ENCODE results near the gene GRID2.
"Not testable (repeated sequence)": the region's sequence is repeated elsewhere in the genome, so short reads cannot be mapped to it uniquely, and the experiment has no call there.

GRID2 gene

DNA sequence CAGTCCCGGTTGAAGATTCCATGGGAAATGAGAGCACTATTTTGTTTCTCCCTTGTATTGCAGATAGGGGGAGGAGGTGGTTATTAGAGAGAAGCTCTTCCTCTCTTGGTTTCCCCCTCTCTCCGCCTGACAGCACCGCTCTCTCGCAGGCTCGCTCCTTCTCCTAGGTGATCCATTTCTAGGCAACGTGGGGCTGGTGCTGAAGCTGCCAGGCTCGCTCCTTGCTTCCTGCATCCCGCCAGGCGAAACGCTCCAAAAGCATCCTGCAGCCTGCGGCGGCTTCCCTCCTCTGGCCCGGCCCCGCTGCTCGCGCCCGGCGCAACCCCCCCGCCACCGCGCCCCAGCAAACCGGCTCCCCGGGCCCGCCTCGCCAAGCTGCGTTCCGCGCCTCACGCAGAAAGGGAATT is at the start of gene GRID2:
Gene GRID2 (plus strand): TSS at position 346 of the 407 bp plus-strand sequence.
- DNase-seq (ENCODE audit: low read depth, low spot score) = no peak

DNA sequence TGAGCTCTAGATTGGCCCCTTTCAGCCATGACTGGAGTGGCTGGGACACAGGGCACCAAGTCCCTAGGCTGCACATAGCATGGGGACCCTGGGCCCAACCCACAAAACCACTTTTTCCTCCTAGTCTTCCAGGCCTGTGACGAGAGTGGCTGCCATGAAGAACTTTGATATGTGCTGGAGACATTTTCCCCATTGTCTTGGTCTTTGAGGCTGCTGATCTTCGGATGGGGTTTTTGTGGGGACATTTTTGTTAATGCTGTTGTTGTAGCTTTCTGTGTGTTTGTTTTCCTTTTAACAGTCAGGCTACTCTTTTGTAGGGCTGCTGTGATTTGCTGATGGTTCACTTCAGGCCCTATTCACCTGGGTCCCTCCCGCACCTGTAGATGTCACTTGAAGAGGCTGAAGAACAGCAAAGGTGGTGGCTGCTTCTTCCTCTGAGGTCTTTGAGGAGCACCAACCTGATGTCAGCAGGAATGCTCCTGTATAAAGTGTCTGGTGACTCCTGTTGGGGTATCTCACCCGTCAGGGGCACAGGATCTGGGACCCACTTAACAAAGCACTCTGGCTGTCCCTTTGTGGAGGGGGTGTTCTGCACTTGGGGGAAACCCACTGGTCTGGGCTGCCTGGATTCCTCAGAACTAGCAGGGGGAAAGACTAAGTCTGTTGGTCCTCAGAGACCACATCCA is 49.6 kb upstream of the GRID2 start:
- no peak for DNase-seq (ENCODE audit: low read depth, low spot score)

DNA sequence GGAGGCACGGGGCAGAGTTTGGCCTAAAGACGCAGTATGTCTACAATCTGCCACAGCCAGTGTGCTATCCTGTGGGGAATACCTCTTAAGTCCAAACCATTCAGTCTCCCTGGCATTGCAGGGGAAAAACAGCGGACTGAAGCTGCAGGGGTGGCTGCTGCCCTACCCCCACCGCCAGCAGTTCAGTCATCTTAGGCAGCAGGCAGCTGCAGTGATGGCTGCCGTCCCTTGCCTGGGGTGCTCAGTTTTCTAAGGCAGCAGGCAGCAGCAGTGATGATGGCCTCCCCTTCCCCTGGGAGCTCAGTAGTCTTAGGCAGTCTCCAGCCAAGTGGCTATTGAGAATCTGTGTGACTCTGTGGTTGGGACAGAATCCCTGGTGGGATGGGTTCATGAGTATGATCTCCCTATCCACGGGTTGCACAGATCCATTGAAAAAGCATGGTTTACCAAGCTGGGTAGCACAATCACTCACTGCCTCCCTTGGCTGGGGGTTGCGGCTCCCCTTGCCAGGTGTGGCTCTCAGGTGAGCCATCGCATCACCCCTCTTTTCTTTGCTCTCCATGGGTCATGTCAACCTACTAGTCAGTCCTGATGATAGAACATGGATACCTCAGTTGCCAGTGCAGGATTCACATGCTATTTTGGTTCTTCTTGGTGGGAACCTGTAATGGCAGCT is 48.9 kb upstream of the GRID2 start:
- no peak for DNase-seq (ENCODE audit: low read depth, low spot score)

DNA sequence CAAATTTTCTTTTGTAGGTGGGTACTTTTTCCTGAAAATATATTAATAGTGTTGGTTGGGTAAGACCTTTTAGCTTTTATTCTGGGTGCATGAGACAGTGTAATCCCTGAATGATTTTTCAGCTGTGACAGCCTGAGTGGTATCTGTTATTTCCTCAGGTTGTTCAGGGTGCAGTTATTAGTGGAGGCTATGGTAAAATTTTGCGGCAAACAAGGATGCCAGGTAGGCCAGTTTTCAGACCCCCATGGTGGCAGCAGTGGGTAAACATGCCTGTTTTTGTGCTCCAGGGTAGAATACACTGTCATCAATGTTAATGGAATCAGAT is 47.9 kb upstream of the GRID2 start:
- DNase-seq (ENCODE audit: low read depth, low spot score) = no peak

DNA sequence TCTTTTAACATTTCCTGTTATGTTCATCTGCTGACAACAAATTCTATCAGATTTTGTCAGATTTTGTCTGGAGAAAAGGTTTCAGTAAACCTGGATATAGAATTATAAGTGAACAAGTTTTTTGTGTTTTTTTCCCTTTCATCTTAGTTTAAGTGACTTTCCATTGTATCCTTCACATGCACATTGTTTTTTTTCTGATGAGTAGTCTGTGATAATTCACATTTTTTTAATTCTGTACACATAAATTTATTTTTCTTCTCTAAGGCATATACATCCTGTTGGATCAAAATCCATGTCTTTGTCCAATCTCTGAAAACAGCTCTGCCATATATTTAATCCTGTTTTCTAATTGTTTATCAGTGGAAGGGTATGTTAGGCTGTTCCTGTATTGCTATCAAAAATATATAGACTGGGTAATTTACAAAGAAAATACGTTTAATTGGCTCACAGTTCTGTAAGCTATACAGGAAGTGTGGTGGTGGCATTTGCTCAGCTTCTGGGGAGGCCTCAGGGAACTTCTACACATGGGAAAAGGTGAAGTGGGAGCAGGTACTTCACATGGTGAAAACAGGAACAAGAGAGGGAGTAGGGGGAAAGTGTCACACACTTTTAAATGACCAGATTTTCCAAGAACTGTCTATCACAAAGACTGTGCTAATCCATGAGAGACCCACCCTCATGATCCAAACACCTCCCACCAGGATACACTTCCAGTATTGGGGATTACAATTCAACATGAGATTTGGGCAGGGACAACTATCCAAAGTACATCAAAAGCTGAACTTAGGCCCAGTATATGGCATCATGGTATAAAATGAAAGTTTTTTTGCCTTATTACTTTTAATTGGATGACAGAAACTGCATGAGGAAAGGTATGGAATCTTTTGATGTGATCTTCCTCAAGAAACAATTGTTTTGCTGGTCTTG is 45.6 kb upstream of the GRID2 start:
- no peak for DNase-seq (ENCODE audit: low read depth, low spot score)

DNA sequence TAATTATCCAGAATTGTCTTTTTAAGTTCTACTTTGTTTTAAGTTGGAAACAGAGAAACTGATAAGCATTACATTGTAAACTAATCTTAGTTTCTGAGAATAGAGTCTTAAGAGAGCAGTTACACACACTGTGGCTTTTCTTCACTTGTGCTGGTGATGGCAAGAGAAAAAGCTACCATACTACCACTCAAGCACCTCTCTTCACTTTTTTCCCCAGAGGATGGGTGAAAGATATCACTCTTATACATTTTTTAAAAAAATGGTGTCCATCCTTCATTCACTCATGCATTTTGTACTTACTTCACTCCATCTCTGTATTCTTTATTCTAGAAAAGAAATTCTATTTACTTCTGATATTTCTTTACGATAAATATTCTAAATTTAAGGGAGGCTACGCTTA is 42.5 kb upstream of the GRID2 start:
- DNase-seq (ENCODE audit: low read depth, low spot score) = no peak

DNA sequence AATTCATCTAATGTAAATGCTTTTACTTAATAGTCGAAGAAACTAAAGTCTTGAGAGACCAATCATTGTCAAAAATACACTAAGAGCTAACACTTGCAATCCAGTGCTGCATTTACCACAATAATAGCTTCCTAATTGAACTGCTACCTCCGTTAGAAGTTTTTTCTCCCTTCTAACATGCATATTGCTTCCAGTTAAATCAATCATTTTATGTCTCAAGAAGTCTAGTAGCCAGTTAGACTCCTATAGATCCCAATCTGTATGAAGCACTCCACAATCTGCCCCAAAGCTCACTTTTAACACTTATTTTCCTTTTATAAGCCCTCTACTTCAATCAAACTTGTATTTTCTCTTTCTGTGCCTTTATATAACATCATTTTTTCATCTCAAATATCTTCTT is 41.4 kb upstream of the GRID2 start:
- DNase-seq (ENCODE audit: low read depth, low spot score) = no peak

DNA sequence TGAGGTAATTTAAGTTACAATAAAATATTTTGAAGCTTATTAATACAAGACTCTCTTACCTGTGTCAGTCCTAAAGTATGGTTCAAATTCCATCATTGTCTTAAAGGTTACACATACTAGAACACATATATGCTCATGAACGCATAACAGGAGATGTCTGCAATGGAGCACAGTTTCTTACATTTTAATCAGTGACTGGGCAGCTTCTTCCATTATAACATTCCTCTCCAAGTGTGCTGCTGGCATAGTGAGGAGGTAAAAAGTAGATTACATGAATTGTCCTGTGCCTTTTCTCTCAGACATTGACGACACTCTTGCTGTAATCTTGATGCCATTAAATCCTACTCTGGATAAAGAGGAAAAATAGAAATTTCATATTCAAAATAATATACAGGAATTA is 40.8 kb upstream of the GRID2 start:
- no peak for DNase-seq (ENCODE audit: low read depth, low spot score)

DNA sequence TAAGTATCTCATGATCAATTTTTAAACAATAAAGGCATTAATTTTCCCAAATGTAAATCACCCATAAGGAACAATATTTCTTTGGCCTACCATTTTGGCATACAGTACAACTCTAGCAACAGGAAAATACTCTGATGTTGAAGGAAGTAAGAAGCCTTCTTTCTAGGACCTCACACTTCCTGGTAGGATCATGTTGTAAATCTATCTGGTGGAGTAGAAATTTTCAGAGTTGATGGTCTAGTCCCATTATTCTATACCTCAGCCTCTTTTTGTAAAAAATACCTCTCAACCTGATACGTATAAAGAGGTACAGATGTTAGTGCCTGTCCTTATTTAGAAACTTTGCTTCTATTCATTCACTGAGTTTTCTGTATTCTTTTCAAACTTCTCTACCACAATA is 40.2 kb upstream of the GRID2 start:
- no peak for DNase-seq (ENCODE audit: low read depth, low spot score)

DNA sequence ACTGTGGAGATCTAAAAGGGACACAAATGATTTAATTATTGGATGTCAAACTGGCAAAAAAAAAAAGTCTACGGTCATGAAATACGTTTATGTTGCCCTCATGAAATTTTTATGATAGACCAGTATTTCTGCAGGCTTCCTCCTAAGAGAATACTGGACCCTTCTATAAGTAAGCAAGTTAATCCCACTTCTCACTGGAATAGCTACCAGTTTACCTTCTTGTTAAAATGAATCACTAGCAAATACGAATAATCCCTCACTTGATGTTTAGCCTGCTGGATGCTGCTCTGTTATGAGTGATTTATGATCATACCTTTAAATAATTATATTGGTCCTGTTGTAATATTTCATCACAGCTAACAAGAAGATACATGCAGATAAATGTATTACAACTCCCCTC is 39.6 kb upstream of the GRID2 start:
- no peak for DNase-seq (ENCODE audit: low read depth, low spot score)

DNA sequence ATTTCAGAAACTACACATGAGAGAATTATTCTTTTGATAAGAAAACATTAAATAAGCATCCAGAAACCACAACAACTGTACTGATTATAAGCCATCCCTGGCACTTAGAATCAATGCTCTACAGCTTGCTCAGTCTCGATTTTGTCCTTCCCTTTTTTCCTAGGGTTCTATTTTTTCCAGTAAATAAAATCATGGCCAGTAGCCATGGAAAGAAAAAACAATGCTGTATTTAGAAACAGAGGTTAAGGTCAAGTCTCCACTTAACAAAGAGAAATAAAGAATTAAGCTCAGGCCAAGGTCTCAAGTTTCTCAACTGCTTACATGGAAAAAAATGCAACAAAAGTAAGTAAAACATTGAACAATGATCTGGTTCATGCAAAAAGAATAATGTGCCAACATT is 38.7 kb upstream of the GRID2 start:
- no peak for DNase-seq (ENCODE audit: low read depth, low spot score)

DNA sequence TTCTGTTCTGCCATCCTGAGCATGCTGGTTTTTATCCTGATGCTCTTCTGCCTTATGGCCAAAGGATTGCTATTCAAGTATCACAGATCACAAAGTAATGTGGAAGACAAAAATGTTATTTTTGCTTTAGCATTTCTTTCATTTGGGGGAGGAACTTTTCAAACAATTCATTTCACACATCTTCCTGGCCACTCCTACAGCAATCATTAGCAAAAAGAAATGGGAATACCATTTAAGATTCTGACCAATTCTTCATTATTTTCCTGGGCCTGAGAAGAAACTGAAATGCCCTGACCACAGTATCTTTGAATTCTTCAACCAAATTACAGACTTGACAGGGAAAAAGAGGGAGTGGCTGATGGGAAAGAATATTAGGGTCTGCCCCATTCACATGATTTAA is 38.0 kb upstream of the GRID2 start:
- no peak for DNase-seq (ENCODE audit: low read depth, low spot score)

DNA sequence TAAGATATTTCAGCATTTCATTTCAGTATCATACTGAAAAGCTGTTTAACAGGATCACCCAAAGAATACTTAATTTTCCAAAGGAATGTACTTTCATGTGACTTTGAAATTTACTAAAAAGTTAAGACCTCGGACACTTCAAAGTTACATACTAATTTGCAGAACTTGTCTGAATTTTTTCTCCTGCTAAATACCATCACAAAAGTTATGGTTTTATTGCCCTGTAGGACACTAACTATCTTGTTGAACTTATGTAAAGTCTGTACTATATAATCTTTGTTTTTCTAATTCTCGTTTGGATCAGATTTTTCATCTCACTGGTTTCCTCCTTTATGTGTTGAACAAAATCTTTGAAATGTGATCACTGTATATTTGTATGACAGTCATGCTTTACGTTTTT is 37.2 kb upstream of the GRID2 start:
- DNase-seq (ENCODE audit: low read depth, low spot score) = no peak

DNA sequence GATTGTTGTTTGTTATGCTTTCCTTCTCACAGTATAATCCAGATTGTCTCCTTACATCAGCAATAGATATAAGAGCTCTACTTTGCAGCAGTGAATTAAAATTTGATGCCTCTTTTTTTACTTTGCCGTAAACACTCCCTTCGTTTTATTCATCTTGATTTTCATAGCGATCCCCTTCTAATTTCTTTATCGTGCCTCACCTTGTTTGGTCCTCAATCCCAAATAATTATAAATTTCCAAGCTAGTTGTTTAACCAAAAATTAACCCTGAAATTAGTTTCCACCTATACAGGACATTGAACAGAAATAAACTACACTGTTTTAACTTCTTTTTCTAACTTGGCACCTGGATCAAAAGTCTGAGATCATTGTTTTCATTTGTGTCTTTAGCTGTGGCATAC is 35.1 kb upstream of the GRID2 start:
- no peak for DNase-seq (ENCODE audit: low read depth, low spot score)

DNA sequence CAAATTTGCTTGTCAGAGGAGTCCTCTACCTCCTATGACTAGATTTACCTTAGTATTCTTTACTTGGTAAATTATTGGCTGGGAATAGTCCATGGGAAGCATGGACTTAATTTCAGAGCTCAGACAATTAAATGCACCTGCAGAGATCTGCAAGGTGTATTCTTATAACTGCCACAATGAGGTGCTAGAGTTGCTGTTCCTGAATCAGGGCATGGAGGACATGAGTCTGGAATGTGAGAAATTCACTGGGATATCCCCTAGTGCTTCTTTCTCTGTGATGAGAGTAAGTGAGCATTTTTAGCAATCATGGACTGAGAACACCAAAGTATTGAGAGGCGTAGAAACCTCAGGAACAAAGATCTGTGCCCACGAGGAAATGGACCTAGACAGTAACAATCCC is 32.9 kb upstream of the GRID2 start:
- DNase-seq (ENCODE audit: low read depth, low spot score) = no peak

DNA sequence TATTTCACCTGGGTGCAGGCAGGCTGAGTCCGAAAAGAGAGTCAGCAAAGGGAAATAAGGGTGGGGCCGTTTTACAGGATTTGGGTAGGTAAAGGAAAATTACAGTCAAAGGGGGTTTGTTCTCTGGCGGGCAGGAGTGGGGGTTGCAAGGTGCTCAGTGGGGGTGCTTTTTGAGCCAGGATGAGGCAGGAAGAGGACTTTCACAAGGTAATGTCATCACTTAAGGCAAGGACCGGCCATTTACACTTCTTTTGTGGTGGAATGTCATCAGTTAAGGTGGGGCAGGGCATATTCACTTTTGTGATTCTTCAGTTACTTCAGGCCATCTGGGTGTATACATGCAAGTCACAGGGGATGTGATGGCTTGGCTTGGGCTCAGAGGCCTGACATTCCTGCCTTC is 32.2 kb upstream of the GRID2 start:
- not testable (repeated sequence) for DNase-seq (ENCODE audit: low read depth, low spot score)

DNA sequence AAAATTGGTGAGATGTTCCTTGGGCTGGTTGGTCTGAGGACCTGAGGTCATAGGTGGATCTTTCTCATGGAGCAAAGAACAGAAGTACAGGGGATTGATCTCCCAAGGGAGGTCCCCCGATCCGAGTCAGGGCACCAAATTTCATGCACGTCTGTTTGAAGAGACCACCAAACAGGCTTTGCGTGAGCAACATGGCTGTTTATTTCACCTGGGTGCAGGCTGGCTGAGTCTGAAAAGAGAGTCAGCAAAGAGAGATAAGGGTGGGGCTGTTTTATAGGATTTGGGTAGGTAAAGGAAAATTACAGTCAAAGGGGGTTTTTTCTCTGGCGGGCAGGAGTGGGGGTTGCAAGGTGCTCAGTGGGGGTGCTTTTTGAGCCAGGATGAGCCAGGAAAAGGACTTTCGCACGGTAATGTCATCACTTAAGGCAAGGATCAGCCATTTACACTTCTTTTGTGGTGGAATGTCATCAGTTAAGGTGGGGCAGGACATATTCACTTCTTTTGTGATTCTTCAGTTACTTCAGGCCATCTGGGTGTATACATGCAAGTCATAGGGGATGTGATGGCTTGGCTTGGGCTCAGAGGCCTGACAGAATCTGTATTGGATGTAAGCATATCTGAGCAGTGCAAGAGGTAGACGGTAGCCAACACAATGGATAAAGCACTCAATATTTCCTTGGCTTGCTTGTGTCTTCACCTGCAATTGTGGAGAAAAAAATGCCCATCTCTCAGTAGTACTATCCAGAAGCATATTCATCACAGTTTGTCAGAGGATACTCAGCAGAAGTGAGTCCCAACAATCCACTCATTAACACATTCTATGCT is 26.5 kb upstream of the GRID2 start:
- DNase-seq (ENCODE audit: low read depth, low spot score) = not testable (repeated sequence)

DNA sequence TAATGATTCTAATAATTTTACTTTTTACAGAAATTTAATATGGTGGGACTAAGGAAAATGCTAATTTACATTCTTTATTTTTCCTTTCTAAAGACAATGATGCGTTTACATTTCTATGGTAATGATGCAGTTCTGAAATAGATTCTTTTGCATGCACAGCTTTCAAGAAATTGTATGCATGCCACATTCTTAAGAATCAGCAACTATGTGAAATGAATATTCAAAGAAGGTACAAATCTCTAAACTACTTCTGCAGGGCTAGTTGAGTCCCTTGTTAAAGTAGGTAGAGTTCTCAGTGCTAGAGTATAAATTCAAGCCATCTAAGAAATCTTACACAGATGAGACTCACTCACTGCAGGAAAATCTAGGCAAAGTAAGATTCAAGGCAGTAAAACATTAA is 24.5 kb upstream of the GRID2 start:
- no peak for DNase-seq (ENCODE audit: low read depth, low spot score)

DNA sequence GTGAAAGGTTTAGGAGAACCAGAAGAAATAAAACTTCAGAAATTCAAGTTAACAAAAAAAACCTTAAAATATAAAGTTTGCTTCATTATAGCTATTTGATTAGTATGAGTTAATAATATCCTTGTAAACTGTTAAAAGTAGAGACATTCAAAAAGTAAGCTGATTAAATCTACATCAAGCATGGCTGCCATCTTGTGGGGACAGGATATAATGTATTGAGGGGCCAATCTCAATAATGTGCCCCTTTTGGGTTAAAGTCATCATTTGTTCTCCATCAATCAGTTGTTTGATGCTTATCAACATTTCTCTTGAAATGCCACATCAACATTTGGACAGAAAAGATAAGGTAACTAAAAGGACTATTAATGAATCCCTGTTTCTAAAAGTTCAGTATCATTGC is 4.6 kb upstream of the GRID2 start:
- DNase-seq (ENCODE audit: low read depth, low spot score) = no peak

DNA sequence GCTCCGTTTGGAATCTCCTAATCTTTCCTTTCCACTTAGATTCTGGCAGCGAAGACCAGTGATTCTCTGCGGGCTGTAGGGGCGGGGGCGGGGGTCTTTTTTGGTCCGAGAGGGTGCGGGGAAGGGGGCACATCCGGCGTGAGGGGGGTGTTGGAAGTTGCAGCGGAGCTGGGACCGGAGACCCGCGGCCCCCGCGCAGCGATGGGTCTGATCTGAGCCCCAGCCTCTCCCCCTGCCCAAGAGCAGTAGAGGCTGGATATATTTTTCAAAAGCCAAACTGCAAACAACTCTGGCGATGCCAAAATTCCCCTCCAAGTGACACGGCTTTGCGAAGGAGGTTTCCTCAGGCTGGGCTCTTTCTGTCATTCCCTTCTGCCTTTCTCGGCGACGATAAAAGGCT is 355 bp downstream of the GRID2 start:
- DNase-seq (ENCODE audit: low read depth, low spot score) = no peak

DNA sequence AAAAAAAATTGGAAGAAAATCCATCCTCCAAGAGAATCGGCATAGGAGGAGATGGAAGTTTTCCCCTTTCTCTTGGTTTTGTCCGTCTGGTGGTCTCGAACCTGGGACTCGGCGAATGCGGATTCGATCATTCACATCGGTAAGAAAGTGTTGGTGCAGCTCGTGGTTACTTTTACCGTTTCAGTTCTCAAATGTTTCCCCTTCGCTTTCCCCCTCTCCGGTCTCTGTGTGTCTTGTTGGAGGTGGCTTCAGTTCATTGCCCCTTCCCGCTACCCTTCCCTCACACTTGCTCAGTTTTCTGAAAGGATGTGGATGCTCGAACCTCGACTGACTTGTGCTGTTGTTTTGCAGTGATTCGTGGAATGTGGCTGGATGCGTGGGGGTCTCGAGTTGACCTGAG is 840 bp downstream of the GRID2 start:
- no peak for DNase-seq (ENCODE audit: low read depth, low spot score)

All from activated CD4-positive, CD25-positive, alpha-beta regulatory T cell treated with anti-CD3 and anti-CD28 coated beads, Interleukin-2, amount 50 U/mL, for 16 hours (primary cell).